Epithelial cell of esophagus (primary cell): Measurements from ENCODE around the gene BSPH1.

ENCODE experiments used
- DNase-seq: peaks from one replicate; pipeline ENCODE4 v3.0.0; 2010; ENCODE audit warnings: low read depth
- H3K4me3 ChIP-seq: 2 replicates; pipeline ENCODE4 v1.5.1; 2011; ENCODE audit warnings: mild to moderate bottlenecking, low read length, control low read depth
- TF ChIP-seq, protein P1 (sequence below): IDR thresholded peaks from 2 replicates; pipeline ENCODE4 v1.5.1; 2011; ENCODE audit warnings: low read depth, mild to moderate bottlenecking, low read length, control low read depth, inconsistent platforms; ENCODE audit not compliant: insufficient read depth; ENCODE audit errors: missing control alignments

Gene BSPH1, protein sequence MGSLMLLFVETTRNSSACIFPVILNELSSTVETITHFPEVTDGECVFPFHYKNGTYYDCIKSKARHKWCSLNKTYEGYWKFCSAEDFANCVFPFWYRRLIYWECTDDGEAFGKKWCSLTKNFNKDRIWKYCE

GRCh38 chr19:47992070-47992469 lies at the start of gene BSPH1:
TSS of gene BSPH1 (minus strand) at chr19:47992170. CDS start at chr19:47992081, 89 bp downstream.
- H3K4me3 ChIP-seq, result no peak within 1 kb of the TSS
- DNase-seq, result no peak
- TF ChIP-seq, protein P1, sequence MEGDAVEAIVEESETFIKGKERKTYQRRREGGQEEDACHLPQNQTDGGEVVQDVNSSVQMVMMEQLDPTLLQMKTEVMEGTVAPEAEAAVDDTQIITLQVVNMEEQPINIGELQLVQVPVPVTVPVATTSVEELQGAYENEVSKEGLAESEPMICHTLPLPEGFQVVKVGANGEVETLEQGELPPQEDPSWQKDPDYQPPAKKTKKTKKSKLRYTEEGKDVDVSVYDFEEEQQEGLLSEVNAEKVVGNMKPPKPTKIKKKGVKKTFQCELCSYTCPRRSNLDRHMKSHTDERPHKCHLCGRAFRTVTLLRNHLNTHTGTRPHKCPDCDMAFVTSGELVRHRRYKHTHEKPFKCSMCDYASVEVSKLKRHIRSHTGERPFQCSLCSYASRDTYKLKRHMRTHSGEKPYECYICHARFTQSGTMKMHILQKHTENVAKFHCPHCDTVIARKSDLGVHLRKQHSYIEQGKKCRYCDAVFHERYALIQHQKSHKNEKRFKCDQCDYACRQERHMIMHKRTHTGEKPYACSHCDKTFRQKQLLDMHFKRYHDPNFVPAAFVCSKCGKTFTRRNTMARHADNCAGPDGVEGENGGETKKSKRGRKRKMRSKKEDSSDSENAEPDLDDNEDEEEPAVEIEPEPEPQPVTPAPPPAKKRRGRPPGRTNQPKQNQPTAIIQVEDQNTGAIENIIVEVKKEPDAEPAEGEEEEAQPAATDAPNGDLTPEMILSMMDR, result no peak

- H3K4me3 ChIP-seq, result no peak overlapping the region
- no peak for DNase-seq
- TF ChIP-seq, protein P1, result no peak
These were observed 44.8 kb upstream of the BSPH1 start for GRCh38 chr19:48036765-48037164.

DNA sequence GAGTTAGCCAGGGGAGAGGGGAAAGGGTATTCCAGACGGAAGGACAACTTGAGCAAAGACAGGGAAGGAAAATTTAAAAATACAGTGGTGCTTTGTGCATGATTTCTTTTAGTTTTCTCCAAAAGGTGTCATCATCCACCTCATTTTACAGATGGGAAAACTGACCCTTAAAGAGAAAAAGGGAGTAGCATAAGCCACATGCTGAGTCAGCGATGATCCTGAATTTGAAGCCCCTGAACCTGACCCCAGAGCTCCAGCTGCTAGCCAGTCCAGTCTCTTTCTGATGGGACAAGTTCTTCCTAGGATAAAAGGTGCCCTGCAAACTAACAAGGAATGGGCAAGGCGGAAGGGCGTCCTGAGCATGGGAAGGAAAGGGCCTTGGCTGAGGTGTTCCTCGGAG lies 41.6 kb upstream of the BSPH1 start:
- TF ChIP-seq, protein P1, result no peak
- H3K4me3 ChIP-seq, result no peak overlapping the region
- DNase-seq, result no peak

DNA sequence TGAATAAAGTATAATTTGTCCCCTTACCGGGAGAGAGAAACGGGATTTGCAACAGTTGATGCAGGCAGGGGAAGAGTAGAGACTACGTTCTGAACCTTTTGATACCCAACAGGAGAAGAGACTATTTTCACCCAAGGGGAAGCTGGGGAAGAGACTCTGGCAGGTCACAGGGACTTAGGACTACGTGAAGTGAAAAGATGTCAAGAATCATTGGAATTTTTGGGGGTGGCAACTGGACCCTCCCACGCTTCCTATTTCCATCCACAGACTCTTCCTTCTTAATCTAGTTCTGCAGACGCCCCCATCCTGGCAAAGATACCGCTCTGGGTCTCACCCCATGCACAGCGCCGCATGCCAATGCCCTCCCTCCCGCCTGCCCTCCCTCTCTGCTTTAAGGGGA lies 38.1 kb upstream of the BSPH1 start:
- TF ChIP-seq, protein P1, result no peak
- DNase-seq, result no peak
- H3K4me3 ChIP-seq, result no peak overlapping the region

- DNase-seq, result no peak
- TF ChIP-seq, protein P1, result no peak
- H3K4me3 ChIP-seq, result no peak overlapping the region
These were observed 37.5 kb upstream of the BSPH1 start for GRCh38 chr19:48029431-48029830.

- no peak overlapping the region for H3K4me3 ChIP-seq
- DNase-seq, result no peak
- TF ChIP-seq, protein P1, result no peak
These were observed 33.5 kb upstream of the BSPH1 start for GRCh38 chr19:48025480-48025879.

DNA sequence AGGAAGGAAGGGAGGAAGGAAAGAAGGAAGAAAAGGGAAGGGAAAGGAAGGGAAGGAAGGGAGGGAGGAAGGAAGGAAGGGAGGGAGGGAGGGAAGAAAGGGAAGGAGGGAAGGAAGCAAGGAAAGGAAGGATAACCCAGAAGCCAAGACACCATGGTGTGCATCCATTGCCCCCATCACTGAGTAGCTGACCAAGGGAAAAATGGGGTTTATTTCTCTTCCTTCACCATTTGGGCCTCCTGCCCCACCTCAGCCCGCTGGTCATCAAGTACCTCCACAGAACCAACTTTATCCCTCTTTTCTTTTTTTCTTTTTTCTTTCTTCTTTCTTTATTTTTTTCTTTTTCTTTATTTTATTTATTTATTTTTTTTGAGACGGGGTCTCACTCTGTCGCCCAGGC lies 31.5 kb upstream of the BSPH1 start:
- H3K4me3 ChIP-seq, result no peak overlapping the region
- no peak for DNase-seq
- TF ChIP-seq, protein P1, result no peak
